HCT116 (cell line): ENCODE results near the gene MIDN. TPM values are rescaled to one million over a fixed set of nuclear protein-coding genes. Genes with fewer than 3 reads are reported as not detected.

Experiments
- ATAC-seq: fragments of 200-7000 bp; cut with Tn5 transposase; 2 replicates; pipeline ENCODE4 v1.9.1; 2020; ENCODE audit warnings: mild to moderate bottlenecking, moderate library complexity
- BruUV-seq: library from RNA; stranded (reverse); fragments of 400-500 nt; replicated peaks from 2 replicates; lab custom pipeline; 2021; lab: Mats Ljungman, UMichigan
- CTCF ChIA-PET: fragments of 300-600 bp; sonication (Branson Sonifier 250); formaldehyde crosslinking; loops from one replicate; lab custom pipeline; 2021; ENCODE audit warnings: antibody characterized with exemption; lab: Charles Lee
- POLR2A ChIA-PET: fragments of 300-600, 350-600 bp; sonication (Branson Sonifier 250); formaldehyde crosslinking; loops from one replicate; lab custom pipeline; 2021; ENCODE audit warnings: antibody characterized with exemption; lab: Charles Lee
- RAD21 ChIA-PET, 2 experiments: fragments of 300-600 bp; sonication (Branson Sonifier 250); formaldehyde crosslinking; loops; one replicate each; lab custom pipeline; 2023; ENCODE audit warnings: low total read pairs in 2 of 2; ENCODE audit not compliant: uncharacterized antibody in 2 of 2, unreplicated experiment in 2 of 2, low non-redundant PET in 1 of 2; lab: Charles Lee
- DNase-seq: peaks from one replicate; pipeline ENCODE4 v3.0.0-alpha.2; 2010; ENCODE audit warnings: low read depth, low spot score
- H2AFZ ChIP-seq: fragments of 200-600 bp; shearing (Covaris generic), sonication (generic); 2 replicates; pipeline ENCODE4 v1.6.1; 2017; ENCODE audit warnings: low read depth, mixed run types, mixed read lengths, antibody characterized with exemption, low read length; ENCODE audit not compliant: poor library complexity, severe bottlenecking
- H3K27ac ChIP-seq: 2 replicates; pipeline ENCODE4 v1.5.1; 2012; ENCODE audit warnings: low read depth, low read length
- H3K27me3 ChIP-seq: fragments of 200-600 bp; sonication (generic); 2 replicates; pipeline ENCODE4 v1.6.1; 2016; ENCODE audit warnings: mixed run types, low read length, mixed read lengths; ENCODE audit not compliant: insufficient read depth
- H3K36me3 ChIP-seq, 2 experiments: fragments of 200-500 bp in 1 of 2; fragments of 200-600 bp in 1 of 2; sonication (Bioruptor generic) in 1 of 2; sonication (generic) in 1 of 2; 2 replicates each; pipeline versions ENCODE4 v1.5.1 to v1.6.1; 2014 to 2016; ENCODE audit warnings: low read length in 2 of 2, inconsistent platforms in 1 of 2, mixed read lengths in 1 of 2, mixed run types in 1 of 2; ENCODE audit not compliant: insufficient read depth in 2 of 2, control insufficient read depth in 1 of 2
- H3K4me1 ChIP-seq, 2 experiments: fragments of 200-600 bp in 1 of 2; sonication (generic) in 1 of 2; 2 replicates each; pipeline versions ENCODE4 v1.5.1 to v1.6.1; 2012 to 2017; ENCODE audit warnings: low read length in 2 of 2, inconsistent platforms in 1 of 2, mild to moderate bottlenecking in 1 of 2, mixed read lengths in 1 of 2, mixed run types in 1 of 2, moderate library complexity in 1 of 2; ENCODE audit not compliant: insufficient read depth in 2 of 2, control insufficient read depth in 1 of 2
- H3K4me2 ChIP-seq: fragments of 200-600 bp; sonication (generic); 2 replicates; pipeline ENCODE4 v1.6.1; 2017; ENCODE audit warnings: mixed run types, low read length, mixed read lengths
- H3K4me3 ChIP-seq, 2 experiments: fragments of 200-600 bp in 1 of 2; sonication (generic) in 1 of 2; replicated peaks in 1 of 2; 2 replicates each; pipeline ENCODE4 v1.5.1; 2011 to 2016; ENCODE audit warnings: low read length in 2 of 2, control low read depth in 1 of 2, low read depth in 1 of 2, mild to moderate bottlenecking in 1 of 2, mixed read lengths in 1 of 2, mixed run types in 1 of 2
- H3K79me2 ChIP-seq: fragments of 200-600 bp; sonication (generic); 2 replicates; pipeline ENCODE4 v1.6.1; 2017; ENCODE audit warnings: mild to moderate bottlenecking, mixed run types, low read length, moderate library complexity, mixed read lengths; ENCODE audit not compliant: insufficient read depth
- H3K9ac ChIP-seq: fragments of 200-600 bp; sonication (generic); 2 replicates; pipeline ENCODE4 v1.6.1; 2016; ENCODE audit warnings: low read length, mixed read lengths
- H3K9me2 ChIP-seq: fragments of 200-600 bp; sonication (generic), shearing (Covaris generic); 2 replicates; pipeline ENCODE4 v1.6.1; 2017; ENCODE audit warnings: mixed run types, mild to moderate bottlenecking, moderate library complexity; ENCODE audit not compliant: insufficient read depth
- H3K9me3 ChIP-seq, 2 experiments: fragments of 200-500 bp in 1 of 2; fragments of 200-600 bp in 1 of 2; sonication (Bioruptor generic) in 1 of 2; sonication (generic) in 1 of 2; 2 replicates each; pipeline ENCODE4 v1.6.1; 2014 to 2017; ENCODE audit warnings: low read length in 2 of 2, mixed read lengths in 2 of 2, inconsistent platforms in 1 of 2, low read depth in 1 of 2, mild to moderate bottlenecking in 1 of 2, mixed run types in 1 of 2, moderate library complexity in 1 of 2; ENCODE audit not compliant: control insufficient read depth in 1 of 2, insufficient read depth in 1 of 2
- H4K20me1 ChIP-seq: fragments of 200-600 bp; sonication (generic), shearing (Covaris generic); 2 replicates; pipeline ENCODE4 v1.6.1; 2017; ENCODE audit warnings: mixed run types, mild to moderate bottlenecking, moderate library complexity; ENCODE audit not compliant: insufficient read depth
- ATF3 ChIP-seq: IDR thresholded peaks from 2 replicates; pipeline ENCODE4 v1.6.1; 2012
- CEBPB ChIP-seq: IDR thresholded peaks from 2 replicates; pipeline ENCODE4 v1.6.1; 2012; ENCODE audit warnings: low read depth
- CTCF ChIP-seq, 3 experiments: fragments of 200-600 bp in 1 of 3; sonication (generic) in 1 of 3; IDR thresholded peaks in 2 of 3; conservative IDR thresholded peaks in 1 of 3; 2 replicates each; pipeline ENCODE4 v1.5.1; 2012 to 2017; ENCODE audit warnings: low read depth in 2 of 3, low read length in 2 of 3, antibody characterized with exemption in 1 of 3, borderline replicate concordance in 1 of 3, control low read depth in 1 of 3, mild to moderate bottlenecking in 1 of 3, mixed read lengths in 1 of 3, mixed run types in 1 of 3, moderate library complexity in 1 of 3; ENCODE audit not compliant: insufficient read depth in 1 of 3
- ELF1 ChIP-seq: IDR thresholded peaks from 2 replicates; pipeline ENCODE4 v1.6.1; 2012; ENCODE audit warnings: low read depth, borderline replicate concordance
- FOSL1 ChIP-seq: IDR thresholded peaks from 2 replicates; pipeline ENCODE4 v1.6.1; 2012; ENCODE audit warnings: low read depth
- POLR2A ChIP-seq: IDR thresholded peaks from 2 replicates; pipeline ENCODE4 v1.7.0; 2011; ENCODE audit warnings: borderline replicate concordance; ENCODE audit not compliant: insufficient read depth, insufficient read length; ENCODE audit errors: extremely low read depth
- SRF ChIP-seq: IDR thresholded peaks from 2 replicates; pipeline ENCODE4 v1.6.1; 2012; ENCODE audit warnings: low read depth
- TCF7L2 ChIP-seq: IDR thresholded peaks from 2 replicates; pipeline ENCODE4 v1.7.0; 2011; ENCODE audit warnings: borderline replicate concordance, inconsistent platforms; ENCODE audit not compliant: insufficient read depth, insufficient read length; ENCODE audit errors: extremely low read depth
- intact Hi-C: fragments of 100-400 bp; cut with micrococcal nuclease; formaldehyde crosslinking; loops from 2 replicates; pipeline ENCODE4 v1.10.0; 2022
- total RNA-seq: library from RNA; stranded (reverse); gene quantifications from one replicate; pipeline ENCODE4 v1.2.1, GENCODE V29; 2021; ENCODE audit not compliant: unreplicated experiment

The MIDN gene
- total RNA-seq, 1 experiment from 2014 or later: 146 TPM

GRCh38 chr19:1292419-1293151, 44.2 kb downstream of the MIDN start:
- TF ChIP-seq FOSL1: no peak
- no peak for TF ChIP-seq ELF1
- no peak for TF ChIP-seq CEBPB
- no peak for TF ChIP-seq ATF3
- no peak for TF ChIP-seq POLR2A
- TF ChIP-seq SRF: no peak
- TF ChIP-seq TCF7L2: no peak
- no peak for TF ChIP-seq CTCF (IDR thresholded peaks at IDR 0.05 in 2 of 3, conservative IDR thresholded peaks at IDR 0.05 in 1 of 3; ENCODE audit: borderline replicate concordance in 1 of 3, insufficient read depth in 1 of 3, low read depth in 2 of 3, low read length in 2 of 3)
- DNase-seq: no peak

More at GRCh38 chr19:1292419-1293151, 44.2 kb downstream of the MIDN start:
- H3K4me2 ChIP-seq: no peak overlapping the region
- ChIA-PET CTCF (no interaction called here), POLR2A (no interaction called here), RAD21 (no interaction called here)
- peaks cover 12 to 21% of the 10 kb centered on the region in 2 experiments for H3K4me1 ChIP-seq
- H4K20me1 ChIP-seq: no peaks in the 10 kb centered on the region
- intact Hi-C loops: no loop called here
- H3K9me3 ChIP-seq: no peaks in the 10 kb centered on the region
- H3K79me2 ChIP-seq: no peaks in the 10 kb centered on the region
- no peaks in the 10 kb centered on the region for H3K27me3 ChIP-seq
- no peak overlapping the region; the same call in 1 of the 2 replicates for H3K27ac ChIP-seq
- H2AFZ ChIP-seq: no peak overlapping the region
- H3K9ac ChIP-seq: no peak overlapping the region
- BruUV-seq: no TSS peak
- H3K36me3 ChIP-seq: no peaks in the 10 kb centered on the region
- no peak overlapping the region for H3K4me3 ChIP-seq
- 0 out of 2 replicates have a peak, but pooled peaks have one; percentile 7 for ATAC-seq
- no peaks in the 10 kb centered on the region for H3K9me2 ChIP-seq
